AG10803 (cell line): ENCODE results near the gene FCAMR.
A peak's percentile ranks its signal among the peaks of the same experiment; 100 is the strongest.

Experiments used
- DNase-seq: peaks from one replicate; pipeline ENCODE4 v3.0.0; 2010; ENCODE audit warnings: low read depth
- H3K4me3 ChIP-seq: 2 replicates; pipeline ENCODE4 v1.5.1; 2011; ENCODE audit warnings: mild to moderate bottlenecking, low read length, control low read depth
- TF ChIP-seq, protein P1 (sequence below): conservative IDR thresholded peaks from 2 replicates; pipeline ENCODE4 v1.5.1; 2011; ENCODE audit warnings: mild to moderate bottlenecking, low read length, control low read depth, inconsistent platforms

Gene FCAMR

DNA sequence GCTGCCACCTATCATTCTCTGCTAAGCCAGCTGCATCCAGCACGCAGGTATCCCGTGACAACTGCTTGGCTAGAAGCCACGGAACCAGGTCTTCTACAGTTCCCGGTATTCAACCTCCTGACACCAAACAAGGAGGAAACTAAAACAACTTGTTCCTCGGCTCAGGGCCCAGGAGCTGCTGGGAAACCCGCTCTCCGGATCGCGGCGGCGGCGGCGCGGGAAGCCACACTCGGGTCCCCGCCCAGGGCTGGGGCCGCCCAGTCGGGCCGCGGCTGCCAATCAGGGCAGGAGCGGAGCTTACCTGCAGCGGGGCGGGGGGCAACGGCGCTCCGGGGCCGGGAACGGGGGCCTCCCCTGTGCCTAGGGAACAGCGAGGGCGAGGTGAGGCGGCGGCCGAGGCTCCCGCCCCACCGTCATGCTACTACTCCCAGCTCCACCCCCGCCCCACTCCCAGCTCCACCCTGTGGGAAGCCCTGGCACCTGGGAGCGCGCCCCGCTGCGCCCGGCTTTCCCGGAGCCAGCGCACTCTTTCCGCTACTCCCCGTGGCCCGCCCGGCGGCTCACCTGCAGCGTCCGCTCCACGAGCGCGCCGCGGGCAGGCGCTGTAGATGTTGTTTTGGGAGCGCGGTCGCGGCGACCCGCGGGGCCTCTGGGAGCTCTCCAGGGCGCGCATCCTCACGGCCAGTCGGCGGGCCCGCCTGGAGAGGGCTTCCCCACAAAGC lies 60.9 kb downstream of the FCAMR start:
- TF ChIP-seq, protein P1, sequence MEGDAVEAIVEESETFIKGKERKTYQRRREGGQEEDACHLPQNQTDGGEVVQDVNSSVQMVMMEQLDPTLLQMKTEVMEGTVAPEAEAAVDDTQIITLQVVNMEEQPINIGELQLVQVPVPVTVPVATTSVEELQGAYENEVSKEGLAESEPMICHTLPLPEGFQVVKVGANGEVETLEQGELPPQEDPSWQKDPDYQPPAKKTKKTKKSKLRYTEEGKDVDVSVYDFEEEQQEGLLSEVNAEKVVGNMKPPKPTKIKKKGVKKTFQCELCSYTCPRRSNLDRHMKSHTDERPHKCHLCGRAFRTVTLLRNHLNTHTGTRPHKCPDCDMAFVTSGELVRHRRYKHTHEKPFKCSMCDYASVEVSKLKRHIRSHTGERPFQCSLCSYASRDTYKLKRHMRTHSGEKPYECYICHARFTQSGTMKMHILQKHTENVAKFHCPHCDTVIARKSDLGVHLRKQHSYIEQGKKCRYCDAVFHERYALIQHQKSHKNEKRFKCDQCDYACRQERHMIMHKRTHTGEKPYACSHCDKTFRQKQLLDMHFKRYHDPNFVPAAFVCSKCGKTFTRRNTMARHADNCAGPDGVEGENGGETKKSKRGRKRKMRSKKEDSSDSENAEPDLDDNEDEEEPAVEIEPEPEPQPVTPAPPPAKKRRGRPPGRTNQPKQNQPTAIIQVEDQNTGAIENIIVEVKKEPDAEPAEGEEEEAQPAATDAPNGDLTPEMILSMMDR: no peak
- peak overlapping the region; percentile 57 for H3K4me3 ChIP-seq
- DNase-seq: no peak

DNA sequence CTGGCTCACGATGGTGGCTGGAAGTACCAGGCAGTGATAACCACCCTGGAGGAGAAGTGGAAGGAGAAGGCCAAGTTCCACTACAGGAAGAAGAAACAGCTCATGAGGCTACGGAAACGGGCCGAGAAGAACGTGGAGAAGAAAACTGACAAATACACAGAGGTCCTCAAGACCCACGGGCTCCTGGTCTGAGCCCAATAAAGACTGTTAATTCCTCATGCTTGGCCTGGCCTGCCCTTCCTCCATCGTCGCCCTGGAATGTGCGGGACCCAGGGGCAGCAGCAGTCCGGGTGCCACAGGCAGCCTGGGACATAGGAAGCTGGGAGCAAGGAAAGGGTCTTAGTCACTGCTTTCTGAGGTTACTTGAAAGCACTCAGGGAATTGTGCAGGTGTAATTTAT lies 62.2 kb downstream of the FCAMR start:
- no peak for DNase-seq
- H3K4me3 ChIP-seq: no peak overlapping the region
- TF ChIP-seq, protein P1: no peak
